ENCODE measurements around the gene ARRDC3. TPM values are rescaled to one million over a fixed set of nuclear protein-coding genes. Genes with fewer than 3 reads are reported as not detected.

The ARRDC3 gene
- total and polyA plus RNA-seq, 2 of the 8 experiments (the other 6 are each of a cell fraction or from before 2014, with no cell fraction given): 2.9 to 5.7 TPM

- H2BK5ac ChIP-seq (ENCODE audit: low read depth, low read length): no peak overlapping the region
- H3K4ac ChIP-seq (replicated peaks; ENCODE audit: insufficient read length, low read depth, low read length): no peak overlapping the region
- no peak overlapping the region for H2BK120ac ChIP-seq (replicated peaks; ENCODE audit: low read depth, low read length)
- no peak overlapping the region for H2AFZ ChIP-seq (ENCODE audit: low read length)
- CTCF ChIA-PET (ENCODE audit: partially characterized antibody): interaction anchor here (1.3 to 3.9 kb wide), 2 partner anchors 13 to 18 kb away, joined by 3 to 20 read pairs; no protein-coding TSS in a partner anchor
- no peak overlapping the region for H3K9ac ChIP-seq (replicated peaks in 1 of 4; ENCODE audit: extremely low read depth in 1 of 4, low read depth in 3 of 4, low read length in 3 of 4)
- no peaks in the 10 kb centered on the region for H3K36me3 ChIP-seq (ENCODE audit: control insufficient read depth in 2 of 4, insufficient read depth in 4 of 4, low read length in 3 of 4)
- H2BK12ac ChIP-seq (ENCODE audit: low read depth, low read length): no peak overlapping the region
- no peak overlapping the region for H2BK15ac ChIP-seq (ENCODE audit: low read length)
- H4K8ac ChIP-seq (ENCODE audit: extremely low read depth, insufficient read depth, low read length): no peak overlapping the region
- H3K18ac ChIP-seq (ENCODE audit: extremely low read depth, low read length): no peak overlapping the region
- no peak overlapping the region for H3K4me2 ChIP-seq (ENCODE audit: insufficient read depth in 1 of 2, low read depth in 2 of 2, low read length in 2 of 2)
- no peak overlapping the region for H3K23ac ChIP-seq (ENCODE audit: insufficient read length)
- POLR2A ChIA-PET (ENCODE audit: partially characterized antibody): interaction anchor here (0.9 kb wide), 1 partner anchor 20 kb away, joined by 3 read pairs; the partner anchor contains the start of gene ARRDC3
- H3K79me2 ChIP-seq (ENCODE audit: control insufficient read depth in 1 of 2, insufficient read depth in 2 of 2, low read length in 2 of 2): no peaks in the 10 kb centered on the region
- no peaks in the 10 kb centered on the region for H3K9me3 ChIP-seq (ENCODE audit: insufficient read depth in 2 of 2, low read depth in 1 of 2, low read length in 1 of 2)
- no peak overlapping the region for H2AK5ac ChIP-seq (ENCODE audit: low read depth, low read length)
- H3K4me1 ChIP-seq (replicated peaks in 1 of 4; ENCODE audit: control insufficient read depth in 3 of 4, insufficient read depth in 4 of 4, low read length in 3 of 4): peaks cover 0 to 5% (median 3%) of the 10 kb centered on the region in 4 experiments; a peak in 2 of 7 replicates
- H3K27me3 ChIP-seq (replicated peaks in 1 of 4; ENCODE audit: control insufficient read depth in 3 of 4, extremely low read depth in 1 of 4, insufficient read depth in 3 of 4, low read length in 3 of 4): no peaks in the 10 kb centered on the region
- no peak overlapping the region for H4K91ac ChIP-seq (replicated peaks; ENCODE audit: insufficient read length, low read length)
- no peak for FAIRE-seq
- H3K56ac ChIP-seq (replicated peaks; ENCODE audit: insufficient read length, low read depth, low read length): no peak overlapping the region
- H3K79me1 ChIP-seq (ENCODE audit: low read depth, low read length): no peaks in the 10 kb centered on the region
- no peak overlapping the region for H3K27ac ChIP-seq (ENCODE audit: low read depth, low read length)
- no peaks in the 10 kb centered on the region for H3K23me2 ChIP-seq (ENCODE audit: low read depth, low read length)
- H4K5ac ChIP-seq (ENCODE audit: insufficient read length, low read depth, low read length): no peak overlapping the region
- no peak overlapping the region for H3K4me3 ChIP-seq (ENCODE audit: extremely low read depth in 1 of 4, insufficient read depth in 2 of 4, low read depth in 3 of 4, low read length in 4 of 4)
- H2BK20ac ChIP-seq (ENCODE audit: low read length): no peak overlapping the region
- no peak overlapping the region for H3K14ac ChIP-seq (ENCODE audit: insufficient read length)
- no peak for DNase-seq (ENCODE audit: low read depth in 1 of 2, low spot score in 2 of 2)
- H4K20me1 ChIP-seq (replicated peaks in 1 of 2; ENCODE audit: control insufficient read depth in 1 of 2, insufficient read depth in 2 of 2, low read length in 2 of 2): no peaks in the 10 kb centered on the region
- TF ChIP-seq EZH2 (IDR thresholded peaks at IDR 0.05; ENCODE audit: low read depth, low read length, severe bottlenecking) (no peak), KDM4A (IDR thresholded peaks at IDR 0.05; ENCODE audit: low read depth, low read length, severe bottlenecking) (no peak), HDAC2 (IDR thresholded peaks at IDR 0.05; ENCODE audit: borderline replicate concordance in 1 of 2, low read depth in 2 of 2, low read length in 2 of 2) (no peak), KDM1A (IDR thresholded peaks at IDR 0.05; ENCODE audit: borderline replicate concordance, low read length) (no peak), TAF1 (IDR thresholded peaks at IDR 0.05; ENCODE audit: low read depth, low read length) (no peak), SP2 (IDR thresholded peaks at IDR 0.05; ENCODE audit: low read length) (no peak), CBX8 (IDR thresholded peaks at IDR 0.05; ENCODE audit: borderline replicate concordance, low read depth, low read length) (no peak), CBX5 (IDR thresholded peaks at IDR 0.05; ENCODE audit: low read depth, low read length) (no peak), TCF12 (IDR thresholded peaks at IDR 0.05; ENCODE audit: low read depth, low read length) (no peak), MAX (IDR thresholded peaks at IDR 0.05) (no peak), FOSL1 (IDR thresholded peaks at IDR 0.05; ENCODE audit: insufficient read depth, low read depth, low read length) (no peak), EGR1 (IDR thresholded peaks at IDR 0.05; ENCODE audit: borderline replicate concordance, low read depth, low read length) (no peak), EP300 (IDR thresholded peaks at IDR 0.05; ENCODE audit: borderline replicate concordance in 1 of 2, low read depth in 2 of 2, low read length in 2 of 2) (no peak), BCL11A (IDR thresholded peaks at IDR 0.05; ENCODE audit: low read depth in 2 of 2, low read length in 2 of 2) (no peak), BRCA1 (IDR thresholded peaks at IDR 0.05; ENCODE audit: low read depth, low read length) (no peak)
These were observed 20.3 kb upstream of the ARRDC3 start for GRCh38 chr5:91403438-91403837.
